GM19099 (cell line): Measurements from ENCODE around the gene PAQR4.

Experiments used
- POLR2A ChIP-seq: IDR thresholded peaks from 3 replicates; pipeline ENCODE4 v1.6.1; 2011; ENCODE audit warnings: low read depth; ENCODE audit not compliant: insufficient read length; ENCODE audit errors: extremely low read depth

PAQR4 gene

DNA sequence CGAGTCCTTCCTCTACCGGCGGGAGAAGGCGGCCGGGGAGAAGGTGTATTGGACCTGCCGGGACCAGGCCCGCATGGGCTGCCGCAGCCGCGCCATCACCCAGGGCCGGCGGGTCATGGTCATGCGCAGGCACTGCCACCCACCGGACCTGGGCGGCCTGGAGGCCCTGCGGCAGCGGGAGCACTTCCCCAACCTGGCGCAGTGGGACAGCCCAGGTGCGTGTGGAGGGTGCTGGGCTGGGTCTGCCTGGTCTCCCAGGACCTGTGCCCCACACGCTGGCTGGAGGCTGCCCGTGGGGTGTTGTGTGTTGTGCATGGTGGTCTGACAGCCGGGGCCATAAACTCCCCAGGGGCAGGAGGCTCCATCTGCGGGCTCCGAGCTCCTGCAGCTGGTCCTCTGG is 32.0 kb upstream of the PAQR4 start:
- TF ChIP-seq POLR2A: no peak

- TF ChIP-seq POLR2A: no peak
Measured at GRCh38 chr16:2938206-2938605, 30.9 kb upstream of the PAQR4 start.

- TF ChIP-seq POLR2A: no peak
Measured at GRCh38 chr16:2939968-2940367, 29.2 kb upstream of the PAQR4 start.

GRCh38 chr16:2942045-2942444 is 27.1 kb upstream of the PAQR4 start:
- no peak for TF ChIP-seq POLR2A

- no peak for TF ChIP-seq POLR2A
Measured at GRCh38 chr16:2946649-2947048, 22.5 kb upstream of the PAQR4 start.

DNA sequence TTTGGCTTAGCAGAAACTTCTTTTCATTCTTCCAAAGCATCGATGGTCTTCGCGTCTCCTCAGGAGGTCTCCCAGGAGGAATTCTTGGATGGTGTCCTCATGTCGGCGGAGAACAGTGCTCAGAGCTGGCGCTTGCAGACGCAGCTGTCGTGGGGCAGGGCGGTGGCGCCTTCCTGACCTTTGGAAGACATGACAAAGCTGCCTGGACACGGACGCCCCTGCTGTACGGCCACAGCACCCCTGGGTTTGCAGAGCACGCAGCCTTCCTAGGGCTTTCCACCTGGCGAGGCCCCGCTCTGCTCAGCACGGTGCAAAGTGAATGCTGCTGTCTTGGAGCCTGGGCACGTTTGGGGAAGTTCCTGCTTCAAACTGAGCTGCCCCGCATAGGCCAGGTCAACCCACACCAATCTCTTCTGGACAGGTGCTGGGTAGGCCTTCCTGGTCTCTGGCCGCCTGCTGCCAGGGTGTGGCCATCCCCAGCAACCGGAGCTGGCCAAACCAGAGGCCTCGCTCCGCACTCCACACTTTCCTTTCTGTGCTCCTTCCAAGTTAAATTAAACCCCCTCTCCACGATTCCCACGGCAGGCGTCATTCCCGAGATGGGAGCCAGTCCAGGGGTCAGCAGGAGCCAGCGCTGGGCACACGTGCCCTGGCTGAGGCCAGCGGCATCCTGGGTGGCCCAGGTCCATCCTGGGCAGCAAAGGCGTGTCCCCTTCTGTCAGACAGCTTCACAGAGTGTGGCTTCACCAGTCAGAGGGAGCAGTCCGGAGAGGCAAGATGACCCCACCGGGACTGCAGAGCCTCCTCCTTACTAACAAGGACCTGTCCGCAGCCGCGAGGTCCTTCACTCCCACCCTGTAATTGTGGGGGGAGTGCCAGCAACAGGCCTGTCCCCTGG is 20.1 kb upstream of the PAQR4 start:
- no peak for TF ChIP-seq POLR2A

DNA sequence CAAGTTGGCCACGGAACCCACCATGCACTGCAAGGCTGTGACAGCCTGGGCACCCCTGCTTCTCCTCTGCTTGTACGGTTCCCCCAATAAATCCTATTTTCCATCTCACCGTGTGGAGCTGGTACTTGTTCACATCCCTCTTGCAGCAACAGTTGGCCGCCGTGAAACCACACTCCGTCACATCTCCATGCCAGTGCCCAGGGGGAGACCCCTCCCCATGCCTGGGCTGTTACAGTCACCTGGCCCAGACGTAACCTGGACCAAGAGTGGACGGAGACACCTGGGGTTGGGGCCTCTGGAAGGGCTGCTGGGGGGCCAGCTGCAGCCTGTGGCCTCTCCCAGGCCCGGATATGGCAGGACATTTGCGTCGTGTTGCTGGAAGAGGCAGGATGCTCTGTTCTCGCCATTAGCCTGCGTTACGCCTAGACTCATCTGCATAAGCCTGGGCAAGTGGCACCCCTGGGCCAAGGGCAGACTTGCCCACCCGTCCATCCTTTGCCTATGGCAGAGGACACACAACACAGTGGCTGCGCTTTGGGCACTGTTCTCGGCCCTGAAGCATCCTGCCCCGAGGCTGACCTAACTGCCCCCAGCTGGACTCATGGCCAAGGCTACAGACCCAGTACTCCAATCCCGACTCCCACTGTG is 19.3 kb upstream of the PAQR4 start:
- TF ChIP-seq POLR2A: no peak

DNA sequence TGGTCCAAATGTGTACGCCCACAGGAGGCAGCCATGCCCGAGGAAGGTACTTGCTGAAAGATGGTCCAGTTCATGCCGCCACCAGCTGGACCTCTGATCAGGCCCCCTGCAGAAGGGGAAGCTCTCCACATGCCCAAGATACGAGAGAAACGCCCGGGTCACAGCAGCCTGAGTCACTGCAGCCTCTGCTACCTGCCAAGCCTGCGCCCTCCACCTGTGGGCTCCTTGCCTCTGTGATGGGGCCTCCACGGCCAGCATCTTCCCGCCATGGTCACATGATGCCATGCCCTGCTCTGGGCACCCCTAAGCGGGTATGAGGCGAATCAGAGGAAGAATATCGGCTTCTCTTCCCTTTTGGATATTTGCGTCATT is 18.8 kb upstream of the PAQR4 start:
- TF ChIP-seq POLR2A: no peak

- TF ChIP-seq POLR2A: no peak
Measured at GRCh38 chr16:2950773-2951172, 18.4 kb upstream of the PAQR4 start.

DNA sequence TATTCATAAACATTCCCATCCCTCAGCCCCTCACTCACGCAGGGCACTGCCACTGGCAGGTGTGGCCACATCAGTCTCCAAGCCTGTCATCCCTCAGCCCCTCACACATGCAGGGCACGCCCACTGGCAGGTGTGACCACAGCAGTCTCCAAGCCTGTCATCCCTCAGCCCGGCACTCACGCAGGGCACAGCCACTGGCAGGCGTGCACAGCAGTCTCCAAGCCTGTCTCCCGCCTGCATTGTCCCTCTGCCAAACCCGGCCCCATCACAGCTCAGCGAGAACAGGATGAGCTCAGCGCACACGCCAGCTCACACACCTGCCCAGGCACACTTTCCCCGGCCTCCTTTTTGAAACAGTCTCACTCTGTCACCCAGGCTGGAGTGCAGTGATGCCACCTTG is 16.5 kb upstream of the PAQR4 start:
- TF ChIP-seq POLR2A: no peak

- TF ChIP-seq POLR2A: no peak
Measured at GRCh38 chr16:2953706-2954627, 15.2 kb upstream of the PAQR4 start.

GRCh38 chr16:2954656-2955381 is 14.3 kb upstream of the PAQR4 start:
- TF ChIP-seq POLR2A: no peak

DNA sequence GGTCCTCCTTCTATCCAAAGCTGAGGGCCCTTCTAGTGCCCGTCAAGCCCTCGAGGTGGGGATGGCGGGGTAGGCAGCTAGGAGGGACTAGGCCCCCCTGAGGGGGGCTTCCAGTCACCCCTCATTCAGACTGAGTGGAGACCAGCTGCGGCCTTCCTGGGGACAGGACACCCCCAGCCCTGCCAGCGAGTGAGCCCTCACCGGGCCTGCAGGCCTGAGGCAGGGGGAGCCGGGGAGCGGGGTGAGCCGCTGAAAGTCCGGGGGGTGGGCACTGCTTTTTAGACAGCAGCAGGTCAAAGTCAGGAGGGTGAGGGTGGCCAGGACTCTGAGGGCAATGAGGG is 13.7 kb upstream of the PAQR4 start:
- no peak for TF ChIP-seq POLR2A

GRCh38 chr16:2955779-2956578 is 13.2 kb upstream of the PAQR4 start:
- TF ChIP-seq POLR2A: no peak
